ENCODE results near the gene KCNE1.

DNA sequence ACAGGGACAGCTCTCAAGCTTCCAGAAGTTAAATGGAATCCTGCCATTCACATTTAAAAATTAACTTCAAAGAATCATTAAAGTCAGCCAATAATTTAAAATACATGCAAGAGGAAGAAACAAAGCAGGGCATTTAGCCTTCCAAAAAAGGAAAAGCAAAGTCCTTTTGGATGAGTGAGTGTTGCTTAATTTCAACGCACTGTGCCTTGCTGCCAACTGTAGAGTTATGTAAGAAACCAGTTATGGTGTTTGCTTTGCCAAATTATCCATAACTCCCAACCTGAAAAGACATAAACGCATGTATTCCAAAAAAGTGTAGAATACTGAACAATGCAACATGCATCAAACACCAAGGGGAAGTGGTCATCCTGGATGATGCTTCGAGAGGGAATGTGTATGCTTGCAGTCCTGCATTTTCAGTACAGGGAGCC lies 16.1 kb upstream of the KCNE1 start:
- no peak for TF ChIP-seq POLR2A (IDR thresholded peaks at IDR 0.05)
- TF ChIP-seq, protein P1, sequence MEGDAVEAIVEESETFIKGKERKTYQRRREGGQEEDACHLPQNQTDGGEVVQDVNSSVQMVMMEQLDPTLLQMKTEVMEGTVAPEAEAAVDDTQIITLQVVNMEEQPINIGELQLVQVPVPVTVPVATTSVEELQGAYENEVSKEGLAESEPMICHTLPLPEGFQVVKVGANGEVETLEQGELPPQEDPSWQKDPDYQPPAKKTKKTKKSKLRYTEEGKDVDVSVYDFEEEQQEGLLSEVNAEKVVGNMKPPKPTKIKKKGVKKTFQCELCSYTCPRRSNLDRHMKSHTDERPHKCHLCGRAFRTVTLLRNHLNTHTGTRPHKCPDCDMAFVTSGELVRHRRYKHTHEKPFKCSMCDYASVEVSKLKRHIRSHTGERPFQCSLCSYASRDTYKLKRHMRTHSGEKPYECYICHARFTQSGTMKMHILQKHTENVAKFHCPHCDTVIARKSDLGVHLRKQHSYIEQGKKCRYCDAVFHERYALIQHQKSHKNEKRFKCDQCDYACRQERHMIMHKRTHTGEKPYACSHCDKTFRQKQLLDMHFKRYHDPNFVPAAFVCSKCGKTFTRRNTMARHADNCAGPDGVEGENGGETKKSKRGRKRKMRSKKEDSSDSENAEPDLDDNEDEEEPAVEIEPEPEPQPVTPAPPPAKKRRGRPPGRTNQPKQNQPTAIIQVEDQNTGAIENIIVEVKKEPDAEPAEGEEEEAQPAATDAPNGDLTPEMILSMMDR (IDR thresholded peaks at IDR 0.05) = no peak

Measured in right lobe of liver (tissue), 4 donors.